LHCN-M2 (cell line): ENCODE measurements around the gene NCOA7. TPM values are rescaled to one million over a fixed set of nuclear protein-coding genes. Genes with fewer than 3 reads are reported as not detected.
A peak's percentile ranks its signal among the peaks of the same experiment; 100 is the strongest.
"Not testable (repeated sequence)": the region's sequence is repeated elsewhere in the genome, so short reads cannot be mapped to it uniquely, and the experiment has no call there.

Experiments
- DNase-seq: peaks from one replicate; pipeline ENCODE4 v3.0.0-alpha.2; 2012; ENCODE audit warnings: low read depth
- total RNA-seq: library from RNA; depleted of rRNA; stranded (reverse); fragments of >200 nt; gene quantifications from 2 replicates; pipeline ENCODE4 v1.2.3, GENCODE V29; 2014

The NCOA7 gene
- total RNA-seq, 1 experiment from 2014 or later = 8.0 TPM

DNA sequence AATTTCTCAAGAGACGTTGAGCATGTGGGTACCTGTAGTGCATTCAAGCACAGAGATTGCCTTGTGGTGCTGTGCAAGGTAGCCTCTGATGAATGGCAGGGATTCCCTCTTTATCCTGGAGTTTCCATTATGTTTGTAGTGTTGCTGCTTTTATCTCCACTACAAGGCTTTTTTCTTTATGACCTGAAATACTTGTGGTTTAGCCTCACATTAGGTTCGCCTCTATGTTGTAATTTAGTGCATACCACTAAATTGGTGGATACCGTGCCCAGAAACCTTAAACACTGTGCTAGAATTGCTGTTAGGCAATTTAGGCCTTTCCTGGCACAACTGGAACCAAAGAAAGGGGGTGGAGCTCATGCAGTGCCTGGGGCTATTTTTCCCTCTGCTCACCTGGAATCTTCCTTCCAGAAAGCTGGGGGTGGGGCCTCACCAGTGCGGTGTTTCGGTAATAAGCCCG is 76.8 kb downstream of the NCOA7 start:
- peak; percentile 56 for DNase-seq

DNA sequence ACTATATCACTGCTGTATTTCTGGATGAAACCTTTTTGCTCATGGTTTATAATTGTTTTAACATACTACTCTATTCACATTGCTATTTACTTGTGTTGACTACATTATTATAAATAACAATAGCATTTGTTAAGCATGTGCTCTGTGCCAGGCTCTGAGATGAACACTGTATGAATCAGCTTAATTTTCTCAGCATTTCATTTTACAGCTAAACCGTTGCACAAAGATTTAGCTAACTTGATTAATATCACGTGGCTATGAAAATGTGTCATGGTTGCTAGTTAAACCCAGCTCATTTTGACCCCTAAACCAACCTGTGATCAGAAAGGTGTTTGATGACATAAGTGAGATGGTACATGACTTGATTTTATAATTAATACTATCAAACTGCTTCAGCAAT is 77.5 kb downstream of the NCOA7 start:
- DNase-seq = peak; percentile 39

- peak; percentile 11 for DNase-seq
Observed at GRCh38 chr6:125868678-125869395, 78.1 kb downstream of the NCOA7 start.

GRCh38 chr6:125869427-125869826 is 78.7 kb downstream of the NCOA7 start:
- no peak for DNase-seq

- DNase-seq = peak; percentile 20
Observed at GRCh38 chr6:125871365-125871764, 80.6 kb downstream of the NCOA7 start.

GRCh38 chr6:125872259-125872921 is 81.6 kb downstream of the NCOA7 start:
- peak; percentile 45 for DNase-seq

- no peak for DNase-seq
Observed at GRCh38 chr6:125882243-125882642, 91.5 kb downstream of the NCOA7 start.

DNA sequence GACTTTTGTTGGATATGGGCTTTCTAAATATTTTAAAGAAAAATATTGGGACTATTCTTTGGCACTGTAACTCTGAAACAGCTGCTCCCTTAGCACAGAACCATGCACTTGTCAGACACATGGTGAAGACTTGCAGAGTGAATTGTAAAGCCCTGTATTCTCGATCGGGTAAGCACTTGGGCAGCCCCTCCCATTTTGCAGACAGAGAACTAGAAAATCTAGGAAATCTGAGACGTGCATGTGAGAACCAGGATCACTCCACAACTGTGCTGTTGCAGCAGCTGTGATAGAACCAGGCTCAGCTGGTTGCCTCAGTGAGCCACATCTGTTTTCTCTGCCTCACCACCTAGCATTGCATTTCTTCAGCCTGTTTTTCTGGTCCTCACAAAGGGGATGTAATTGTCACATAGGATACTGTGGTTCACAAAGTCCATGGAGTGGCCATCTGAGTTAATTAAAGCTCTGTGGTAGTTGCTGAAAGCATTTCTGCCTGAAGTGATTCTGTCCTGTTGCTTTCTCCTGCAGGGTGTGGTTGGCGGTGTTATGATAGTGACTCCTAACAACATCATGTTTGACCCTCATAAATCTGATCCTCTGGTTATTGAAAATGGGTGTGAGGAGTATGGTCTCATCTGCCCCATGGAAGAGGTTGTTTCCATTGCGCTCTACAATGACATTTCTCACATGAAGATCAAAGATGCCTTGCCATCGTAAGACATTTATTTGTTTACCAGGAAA is 94.0 kb downstream of the NCOA7 start:
- DNase-seq = peak; percentile 29

DNA sequence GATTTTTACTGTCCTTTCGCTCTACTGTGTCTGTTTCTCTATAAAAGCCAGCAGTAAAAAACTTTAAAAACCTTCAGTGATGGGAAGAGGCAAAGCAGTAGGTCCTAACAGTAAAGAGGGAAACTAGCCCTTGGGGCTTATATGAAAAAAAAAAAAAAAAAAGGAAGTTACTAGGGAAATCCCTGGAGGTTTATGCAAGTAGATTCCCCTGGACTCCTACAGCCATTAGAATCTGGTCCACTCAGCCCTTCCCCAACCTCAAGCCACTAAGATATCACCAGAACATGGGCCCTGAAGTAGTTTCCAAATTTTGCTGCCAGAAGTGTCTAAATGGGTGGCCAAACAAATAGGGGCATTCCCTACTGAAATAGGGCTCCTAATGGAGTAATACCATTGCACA is 95.3 kb downstream of the NCOA7 start:
- no peak for DNase-seq

GRCh38 chr6:125886914-125887313 is 96.2 kb downstream of the NCOA7 start:
- no peak for DNase-seq

DNA sequence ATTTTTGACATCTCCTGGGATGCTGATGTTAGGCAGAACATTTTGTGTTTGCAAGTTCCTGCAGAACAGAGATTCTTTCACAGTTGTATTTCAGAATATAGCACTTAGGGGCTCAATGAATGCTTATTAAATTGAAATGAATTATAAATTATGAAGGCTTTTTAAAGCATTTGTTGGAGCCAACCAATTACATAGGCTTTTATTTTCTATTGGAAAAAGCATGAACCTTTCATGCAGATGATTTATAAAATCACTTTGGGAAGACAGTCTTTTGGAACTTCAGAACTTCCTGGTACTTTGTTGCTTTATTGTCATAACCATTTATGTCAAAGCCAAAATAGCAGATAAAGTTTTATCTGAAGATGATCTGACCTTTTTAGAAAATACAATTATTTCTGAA is 96.6 kb downstream of the NCOA7 start:
- no peak for DNase-seq

- DNase-seq = peak; percentile 39
Observed at GRCh38 chr6:125888989-125889656, 98.4 kb downstream of the NCOA7 start.

GRCh38 chr6:125899726-125900182 is 109.0 kb downstream of the NCOA7 start:
- DNase-seq = no peak

DNA sequence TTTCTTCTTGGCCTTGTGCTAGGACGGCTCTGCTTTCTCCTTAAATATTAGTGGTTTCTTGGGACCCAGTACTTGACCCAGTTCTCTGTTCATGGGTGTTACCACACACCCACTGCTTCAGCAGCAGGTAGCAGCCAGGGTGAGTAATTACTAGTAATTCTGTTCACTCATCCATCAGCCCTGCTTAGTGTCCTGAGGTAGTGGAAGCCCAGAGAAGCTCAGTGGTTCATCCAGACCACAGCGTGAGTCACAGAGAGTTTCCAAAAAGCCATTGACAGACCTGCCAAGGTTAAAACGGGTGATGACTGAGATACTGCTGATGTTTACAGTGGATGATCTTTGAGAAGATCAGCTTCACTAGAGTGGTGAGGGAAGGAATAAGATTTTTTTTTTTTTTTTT is 114.1 kb downstream of the NCOA7 start:
- DNase-seq = peak; percentile 67

DNA sequence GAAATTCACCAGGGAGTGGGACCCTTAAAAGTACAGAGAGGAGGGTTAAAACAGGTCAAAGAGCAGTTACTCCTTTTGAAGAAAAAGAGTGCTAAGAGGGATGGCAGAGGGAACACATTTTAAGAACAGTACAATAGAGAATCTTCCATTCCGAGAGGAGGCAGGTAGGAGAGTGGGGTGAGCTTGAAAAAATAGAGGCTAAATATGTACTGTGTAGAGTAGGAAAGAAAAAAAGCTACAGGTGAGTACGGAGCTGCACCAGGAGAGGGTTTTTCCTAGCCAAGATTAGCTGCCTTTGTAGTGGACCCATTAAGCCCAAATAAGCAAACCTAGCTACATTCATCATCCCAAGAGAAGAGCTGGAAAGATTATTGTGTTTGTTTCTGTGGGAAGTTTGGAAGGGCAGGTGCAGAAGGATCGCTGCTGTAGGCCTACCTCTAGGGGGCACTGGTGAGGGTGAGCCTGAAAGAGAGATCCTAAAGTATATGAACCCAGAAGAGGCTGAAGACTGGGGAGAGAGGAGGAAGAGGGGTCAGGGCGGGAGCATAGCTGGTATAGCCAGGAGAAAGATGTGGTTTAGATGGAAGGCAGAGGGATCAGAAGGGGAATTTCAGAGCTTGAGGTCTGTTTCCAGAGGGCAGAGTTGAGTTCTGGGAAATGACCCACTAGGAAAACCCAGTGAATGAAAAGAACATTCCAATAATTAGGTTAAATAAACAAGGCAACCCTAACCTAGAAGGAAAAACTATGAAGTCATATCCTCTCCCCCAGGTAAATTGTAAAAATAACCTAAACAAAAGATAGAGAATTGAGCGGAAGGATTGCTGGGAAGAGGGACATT is 115.6 kb downstream of the NCOA7 start:
- peak; percentile 43 for DNase-seq

GRCh38 chr6:125910527-125910926 is 119.8 kb downstream of the NCOA7 start:
- peak; percentile 64 for DNase-seq

GRCh38 chr6:125911051-125911451 is 120.3 kb downstream of the NCOA7 start:
- peak; percentile 43 for DNase-seq

GRCh38 chr6:125912430-125912829 is 121.7 kb downstream of the NCOA7 start:
- DNase-seq = not testable (repeated sequence)

GRCh38 chr6:125913145-125913544 is 122.4 kb downstream of the NCOA7 start:
- no peak for DNase-seq

DNA sequence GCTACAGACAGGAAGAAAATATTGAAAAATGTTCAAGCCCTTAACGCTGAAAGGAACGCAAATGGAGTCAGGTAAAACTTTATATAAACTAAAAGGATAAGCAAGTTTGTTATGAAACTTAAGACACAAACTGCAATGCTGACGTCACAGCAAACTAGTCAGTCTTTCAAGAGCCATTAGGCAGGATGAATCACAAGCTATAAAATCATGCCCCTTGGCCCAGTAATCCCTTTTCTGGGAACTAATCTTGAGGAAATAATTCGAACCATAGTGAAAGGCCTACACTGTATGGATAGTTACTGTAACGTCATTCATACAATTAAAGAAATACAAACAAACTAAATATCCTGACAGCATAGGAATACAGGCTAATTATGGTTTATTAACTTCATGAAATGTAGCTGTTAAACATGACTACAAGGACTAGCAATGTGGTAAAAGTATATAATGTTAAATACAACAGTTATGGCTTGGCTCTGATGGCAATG is 123.1 kb downstream of the NCOA7 start:
- DNase-seq = peak; percentile 92

- no peak for DNase-seq
Observed at GRCh38 chr6:125918230-125918629, 127.5 kb downstream of the NCOA7 start.
